ENCODE data around the gene CPNE4.

Gene CPNE4

GRCh38 chr3:131821191-131821762, 213.5 kb downstream of the CPNE4 start:
- Histone ChIP-seq H3K9me3 (ENCODE audit: low read length) (no peaks in the 10 kb centered on the region), H3K4me3 (ENCODE audit: low read depth in 1 of 2, low read length in 2 of 2) (no peak overlapping the region), H3K27ac (ENCODE audit: low read depth, low read length) (no peak overlapping the region), H3K27me3 (ENCODE audit: control insufficient read depth in 1 of 2, insufficient read depth in 2 of 2, low read length in 2 of 2) (no peaks in the 10 kb centered on the region), H3K4me1 (ENCODE audit: insufficient read depth, low read length) (no peaks in the 10 kb centered on the region), H3K9ac (ENCODE audit: low read length) (no peak overlapping the region), H3K36me3 (ENCODE audit: insufficient read depth, low read length) (no peaks in the 10 kb centered on the region)

GRCh38 chr3:131819381-131820055, 215.3 kb downstream of the CPNE4 start:
- Histone ChIP-seq H3K36me3 (ENCODE audit: insufficient read depth, low read length) (no peaks in the 10 kb centered on the region), H3K9me3 (ENCODE audit: low read length) (no peaks in the 10 kb centered on the region), H3K27ac (ENCODE audit: low read depth, low read length) (no peak overlapping the region), H3K9ac (ENCODE audit: low read length) (no peak overlapping the region), H3K27me3 (ENCODE audit: control insufficient read depth in 1 of 2, insufficient read depth in 2 of 2, low read length in 2 of 2) (no peaks in the 10 kb centered on the region), H3K4me3 (ENCODE audit: low read depth in 1 of 2, low read length in 2 of 2) (no peak overlapping the region), H3K4me1 (ENCODE audit: insufficient read depth, low read length) (no peaks in the 10 kb centered on the region)

- no peak overlapping the region for H3K27ac ChIP-seq (ENCODE audit: low read depth, low read length)
- H3K4me3 ChIP-seq (ENCODE audit: low read depth in 1 of 2, low read length in 2 of 2): no peak overlapping the region
- H3K9me3 ChIP-seq (ENCODE audit: low read length): no peaks in the 10 kb centered on the region
- H3K4me1 ChIP-seq (ENCODE audit: insufficient read depth, low read length): no peaks in the 10 kb centered on the region
- no peak overlapping the region for H3K9ac ChIP-seq (ENCODE audit: low read length)
- no peaks in the 10 kb centered on the region for H3K27me3 ChIP-seq (ENCODE audit: control insufficient read depth in 1 of 2, insufficient read depth in 2 of 2, low read length in 2 of 2)
- H3K36me3 ChIP-seq (ENCODE audit: insufficient read depth, low read length): no peaks in the 10 kb centered on the region
Measured at GRCh38 chr3:131812433-131812832, 222.4 kb downstream of the CPNE4 start.

- H3K4me1 ChIP-seq (ENCODE audit: insufficient read depth, low read length): no peaks in the 10 kb centered on the region
- H3K27me3 ChIP-seq (ENCODE audit: control insufficient read depth in 1 of 2, insufficient read depth in 2 of 2, low read length in 2 of 2): no peaks in the 10 kb centered on the region
- no peak overlapping the region for H3K9ac ChIP-seq (ENCODE audit: low read length)
- no peaks in the 10 kb centered on the region for H3K9me3 ChIP-seq (ENCODE audit: low read length)
- no peaks in the 10 kb centered on the region for H3K36me3 ChIP-seq (ENCODE audit: insufficient read depth, low read length)
- H3K4me3 ChIP-seq (ENCODE audit: low read depth in 1 of 2, low read length in 2 of 2): no peak overlapping the region
- no peak overlapping the region for H3K27ac ChIP-seq (ENCODE audit: low read depth, low read length)
Measured at GRCh38 chr3:131811481-131811880, 223.3 kb downstream of the CPNE4 start.

GRCh38 chr3:131807822-131808221, 227.0 kb downstream of the CPNE4 start:
- no peaks in the 10 kb centered on the region for H3K4me1 ChIP-seq (ENCODE audit: insufficient read depth, low read length)
- H3K9ac ChIP-seq (ENCODE audit: low read length): no peak overlapping the region
- H3K27ac ChIP-seq (ENCODE audit: low read depth, low read length): no peak overlapping the region
- no peaks in the 10 kb centered on the region for H3K27me3 ChIP-seq (ENCODE audit: control insufficient read depth in 1 of 2, insufficient read depth in 2 of 2, low read length in 2 of 2)
- no peaks in the 10 kb centered on the region for H3K9me3 ChIP-seq (ENCODE audit: low read length)
- no peaks in the 10 kb centered on the region for H3K36me3 ChIP-seq (ENCODE audit: insufficient read depth, low read length)
- H3K4me3 ChIP-seq (ENCODE audit: low read depth in 1 of 2, low read length in 2 of 2): no peak overlapping the region

- Histone ChIP-seq H3K27me3 (ENCODE audit: control insufficient read depth in 1 of 2, insufficient read depth in 2 of 2, low read length in 2 of 2) (no peaks in the 10 kb centered on the region), H3K27ac (ENCODE audit: low read depth, low read length) (no peak overlapping the region), H3K9me3 (ENCODE audit: low read length) (no peaks in the 10 kb centered on the region), H3K4me1 (ENCODE audit: insufficient read depth, low read length) (no peaks in the 10 kb centered on the region), H3K4me3 (ENCODE audit: low read depth in 1 of 2, low read length in 2 of 2) (no peak overlapping the region), H3K9ac (ENCODE audit: low read length) (no peak overlapping the region), H3K36me3 (ENCODE audit: insufficient read depth, low read length) (no peaks in the 10 kb centered on the region)
Measured at GRCh38 chr3:131806736-131807135, 228.1 kb downstream of the CPNE4 start.

- Histone ChIP-seq H3K4me3 (ENCODE audit: low read depth in 1 of 2, low read length in 2 of 2) (no peak overlapping the region), H3K27me3 (ENCODE audit: control insufficient read depth in 1 of 2, insufficient read depth in 2 of 2, low read length in 2 of 2) (no peaks in the 10 kb centered on the region), H3K27ac (ENCODE audit: low read depth, low read length) (no peak overlapping the region), H3K4me1 (ENCODE audit: insufficient read depth, low read length) (no peaks in the 10 kb centered on the region), H3K9ac (ENCODE audit: low read length) (no peak overlapping the region), H3K36me3 (ENCODE audit: insufficient read depth, low read length) (no peaks in the 10 kb centered on the region), H3K9me3 (ENCODE audit: low read length) (no peaks in the 10 kb centered on the region)
Measured at GRCh38 chr3:131804565-131805133, 230.2 kb downstream of the CPNE4 start.

GRCh38 chr3:131803113-131803512, 231.7 kb downstream of the CPNE4 start:
- Histone ChIP-seq H3K9me3 (ENCODE audit: low read length) (no peaks in the 10 kb centered on the region), H3K4me1 (ENCODE audit: insufficient read depth, low read length) (no peaks in the 10 kb centered on the region), H3K36me3 (ENCODE audit: insufficient read depth, low read length) (no peaks in the 10 kb centered on the region), H3K27me3 (ENCODE audit: control insufficient read depth in 1 of 2, insufficient read depth in 2 of 2, low read length in 2 of 2) (no peaks in the 10 kb centered on the region), H3K4me3 (ENCODE audit: low read depth in 1 of 2, low read length in 2 of 2) (no peak overlapping the region), H3K27ac (ENCODE audit: low read depth, low read length) (no peak overlapping the region), H3K9ac (ENCODE audit: low read length) (no peak overlapping the region)

GRCh38 chr3:131802029-131802428, 232.8 kb downstream of the CPNE4 start:
- no peak overlapping the region for H3K27ac ChIP-seq (ENCODE audit: low read depth, low read length)
- no peaks in the 10 kb centered on the region for H3K27me3 ChIP-seq (ENCODE audit: control insufficient read depth in 1 of 2, insufficient read depth in 2 of 2, low read length in 2 of 2)
- no peaks in the 10 kb centered on the region for H3K4me1 ChIP-seq (ENCODE audit: insufficient read depth, low read length)
- H3K9ac ChIP-seq (ENCODE audit: low read length): no peak overlapping the region
- H3K36me3 ChIP-seq (ENCODE audit: insufficient read depth, low read length): no peaks in the 10 kb centered on the region
- H3K4me3 ChIP-seq (ENCODE audit: low read depth in 1 of 2, low read length in 2 of 2): no peak overlapping the region
- H3K9me3 ChIP-seq (ENCODE audit: low read length): no peaks in the 10 kb centered on the region

- no peaks in the 10 kb centered on the region for H3K36me3 ChIP-seq (ENCODE audit: insufficient read depth, low read length)
- H3K9ac ChIP-seq (ENCODE audit: low read length): no peak overlapping the region
- H3K4me3 ChIP-seq (ENCODE audit: low read depth in 1 of 2, low read length in 2 of 2): no peak overlapping the region
- H3K27me3 ChIP-seq (ENCODE audit: control insufficient read depth in 1 of 2, insufficient read depth in 2 of 2, low read length in 2 of 2): no peaks in the 10 kb centered on the region
- no peak overlapping the region for H3K27ac ChIP-seq (ENCODE audit: low read depth, low read length)
- H3K9me3 ChIP-seq (ENCODE audit: low read length): no peaks in the 10 kb centered on the region
- H3K4me1 ChIP-seq (ENCODE audit: insufficient read depth, low read length): no peaks in the 10 kb centered on the region
Measured at GRCh38 chr3:131801566-131801965, 233.2 kb downstream of the CPNE4 start.

GRCh38 chr3:131797776-131798175, 237.0 kb downstream of the CPNE4 start:
- H3K27me3 ChIP-seq (ENCODE audit: control insufficient read depth in 1 of 2, insufficient read depth in 2 of 2, low read length in 2 of 2): no peaks in the 10 kb centered on the region

More at GRCh38 chr3:131797776-131798175, 237.0 kb downstream of the CPNE4 start:
- Histone ChIP-seq H3K4me1 (ENCODE audit: insufficient read depth, low read length) (no peaks in the 10 kb centered on the region), H3K36me3 (ENCODE audit: insufficient read depth, low read length) (no peaks in the 10 kb centered on the region), H3K9me3 (ENCODE audit: low read length) (no peaks in the 10 kb centered on the region), H3K4me3 (ENCODE audit: low read depth in 1 of 2, low read length in 2 of 2) (no peak overlapping the region), H3K27ac (ENCODE audit: low read depth, low read length) (no peak overlapping the region), H3K9ac (ENCODE audit: low read length) (no peak overlapping the region)
